Hematopoietic multipotent progenitor cell treated with erythropoietin and hydrocortisone succinate and interleukin-3 and kit ligand, for 6 days (in vitro differentiated cells): ENCODE data around the gene XXYLT1.
"Not testable (repeated sequence)": the region's sequence is repeated elsewhere in the genome, so short reads cannot be mapped to it uniquely, and the experiment has no call there.

Experiments used
- DNase-seq: peaks from one replicate; pipeline ENCODE4 v3.0.0-alpha.2; 2015

The XXYLT1 gene

GRCh38 chr3:195249858-195250464, 21.0 kb downstream of the XXYLT1 start:
- no peak for DNase-seq

- DNase-seq = no peak
These were observed 21.7 kb downstream of the XXYLT1 start for GRCh38 chr3:195249057-195249770.

- DNase-seq = no peak
These were observed 22.7 kb downstream of the XXYLT1 start for GRCh38 chr3:195248281-195248680.

GRCh38 chr3:195247863-195248189, 23.1 kb downstream of the XXYLT1 start:
- DNase-seq = peak; percentile 53

GRCh38 chr3:195247086-195247862, 23.7 kb downstream of the XXYLT1 start:
- DNase-seq = no peak

GRCh38 chr3:195246581-195246995, 24.4 kb downstream of the XXYLT1 start:
- no peak for DNase-seq

GRCh38 chr3:195245531-195245951, 25.4 kb downstream of the XXYLT1 start:
- no peak for DNase-seq

- DNase-seq = no peak
These were observed 29.2 kb downstream of the XXYLT1 start for GRCh38 chr3:195241592-195242355.

GRCh38 chr3:195240939-195241338, 30.0 kb downstream of the XXYLT1 start:
- no peak for DNase-seq

GRCh38 chr3:195240171-195240701, 30.7 kb downstream of the XXYLT1 start:
- no peak for DNase-seq

- DNase-seq = no peak
These were observed 31.8 kb downstream of the XXYLT1 start for GRCh38 chr3:195239121-195239520.

GRCh38 chr3:195238586-195239118, 32.3 kb downstream of the XXYLT1 start:
- DNase-seq = no peak

- no peak for DNase-seq
These were observed 32.8 kb downstream of the XXYLT1 start for GRCh38 chr3:195238081-195238571.

GRCh38 chr3:195236801-195237570, 34.0 kb downstream of the XXYLT1 start:
- DNase-seq = no peak

- DNase-seq = no peak
These were observed 34.7 kb downstream of the XXYLT1 start for GRCh38 chr3:195236076-195236798.

GRCh38 chr3:195230244-195230643, 40.7 kb downstream of the XXYLT1 start:
- DNase-seq = no peak

- DNase-seq = not testable (repeated sequence)
These were observed 42.1 kb downstream of the XXYLT1 start for GRCh38 chr3:195228886-195229285.

GRCh38 chr3:195227871-195228270, 43.1 kb downstream of the XXYLT1 start:
- no peak for DNase-seq

- peak; percentile 60 for DNase-seq
These were observed 44.0 kb downstream of the XXYLT1 start for GRCh38 chr3:195226900-195227447.

- no peak for DNase-seq
These were observed 44.5 kb downstream of the XXYLT1 start for GRCh38 chr3:195226445-195226844.
